KMS-11 (cell line): ENCODE results near the gene GDF9.

Experiments used
- H2AFZ ChIP-seq: fragments of 200-600 bp; sonication (generic); 2 replicates; pipeline ENCODE4 v1.6.1; 2016; ENCODE audit warnings: antibody characterized with exemption, mixed run types, low read depth
- H3K27ac ChIP-seq: fragments of 200-600 bp; sonication (generic); 2 replicates; pipeline ENCODE4 v1.6.1; 2016; ENCODE audit warnings: mild to moderate bottlenecking, mixed run types
- H3K27me3 ChIP-seq: fragments of 200-600 bp; sonication (generic); 2 replicates; pipeline ENCODE4 v1.6.1; 2017; ENCODE audit warnings: mild to moderate bottlenecking, low read depth, mixed run types, moderate library complexity; ENCODE audit not compliant: insufficient read depth
- H3K36me3 ChIP-seq: fragments of 200-600 bp; sonication (generic); 2 replicates; pipeline ENCODE4 v1.6.1; 2017; ENCODE audit warnings: mild to moderate bottlenecking, mixed run types; ENCODE audit not compliant: insufficient read depth
- H3K4me1 ChIP-seq: fragments of 200-600 bp; sonication (generic); 2 replicates; pipeline ENCODE4 v1.6.1; 2016; ENCODE audit warnings: mild to moderate bottlenecking, low read depth, mixed run types; ENCODE audit not compliant: poor library complexity, severe bottlenecking
- H3K4me2 ChIP-seq: fragments of 200-600 bp; sonication (generic); 2 replicates; pipeline ENCODE4 v1.7.0; 2016; ENCODE audit warnings: mild to moderate bottlenecking, mixed run types
- H3K4me3 ChIP-seq: fragments of 200-600 bp; sonication (generic); IDR thresholded peaks from 2 replicates; pipeline ENCODE4 v1.6.1; 2017; ENCODE audit warnings: low read depth, low read length, mixed read lengths; ENCODE audit not compliant: insufficient read depth
- H3K79me2 ChIP-seq: fragments of 200-600 bp; sonication (generic); 2 replicates; pipeline ENCODE4 v1.6.1; 2016; ENCODE audit warnings: low read depth, mixed run types; ENCODE audit not compliant: insufficient read depth
- H3K9ac ChIP-seq: fragments of 200-600 bp; sonication (generic); 2 replicates; pipeline ENCODE4 v1.6.1; 2016; ENCODE audit warnings: mild to moderate bottlenecking, mixed run types
- H4K20me1 ChIP-seq: fragments of 200-600 bp; sonication (generic); 2 replicates; pipeline ENCODE4 v1.6.1; 2016; ENCODE audit warnings: mild to moderate bottlenecking, mixed run types; ENCODE audit not compliant: insufficient read depth
- TF ChIP-seq, protein P1 (sequence below): fragments of 200-600 bp; sonication (generic); conservative IDR thresholded peaks from 2 replicates; pipeline ENCODE4 v1.6.1; 2017; ENCODE audit warnings: low read depth, mild to moderate bottlenecking, antibody characterized with exemption, low read length, moderate library complexity, mixed read lengths

The GDF9 gene

GRCh38 chr5:132821791-132822190, 44.5 kb downstream of the GDF9 start:
- Histone ChIP-seq H3K9ac (no peak overlapping the region), H3K27me3 (no peaks in the 10 kb centered on the region), H3K36me3 (no peaks in the 10 kb centered on the region), H2AFZ (no peak overlapping the region), H3K27ac (no peak overlapping the region), H4K20me1 (no peaks in the 10 kb centered on the region), H3K79me2 (no peaks in the 10 kb centered on the region), H3K4me3 (no peak overlapping the region), H3K4me1 (peaks cover 3% of the 10 kb centered on the region), H3K4me2 (no peak overlapping the region)
- TF ChIP-seq, protein P1, sequence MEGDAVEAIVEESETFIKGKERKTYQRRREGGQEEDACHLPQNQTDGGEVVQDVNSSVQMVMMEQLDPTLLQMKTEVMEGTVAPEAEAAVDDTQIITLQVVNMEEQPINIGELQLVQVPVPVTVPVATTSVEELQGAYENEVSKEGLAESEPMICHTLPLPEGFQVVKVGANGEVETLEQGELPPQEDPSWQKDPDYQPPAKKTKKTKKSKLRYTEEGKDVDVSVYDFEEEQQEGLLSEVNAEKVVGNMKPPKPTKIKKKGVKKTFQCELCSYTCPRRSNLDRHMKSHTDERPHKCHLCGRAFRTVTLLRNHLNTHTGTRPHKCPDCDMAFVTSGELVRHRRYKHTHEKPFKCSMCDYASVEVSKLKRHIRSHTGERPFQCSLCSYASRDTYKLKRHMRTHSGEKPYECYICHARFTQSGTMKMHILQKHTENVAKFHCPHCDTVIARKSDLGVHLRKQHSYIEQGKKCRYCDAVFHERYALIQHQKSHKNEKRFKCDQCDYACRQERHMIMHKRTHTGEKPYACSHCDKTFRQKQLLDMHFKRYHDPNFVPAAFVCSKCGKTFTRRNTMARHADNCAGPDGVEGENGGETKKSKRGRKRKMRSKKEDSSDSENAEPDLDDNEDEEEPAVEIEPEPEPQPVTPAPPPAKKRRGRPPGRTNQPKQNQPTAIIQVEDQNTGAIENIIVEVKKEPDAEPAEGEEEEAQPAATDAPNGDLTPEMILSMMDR, result no peak

DNA sequence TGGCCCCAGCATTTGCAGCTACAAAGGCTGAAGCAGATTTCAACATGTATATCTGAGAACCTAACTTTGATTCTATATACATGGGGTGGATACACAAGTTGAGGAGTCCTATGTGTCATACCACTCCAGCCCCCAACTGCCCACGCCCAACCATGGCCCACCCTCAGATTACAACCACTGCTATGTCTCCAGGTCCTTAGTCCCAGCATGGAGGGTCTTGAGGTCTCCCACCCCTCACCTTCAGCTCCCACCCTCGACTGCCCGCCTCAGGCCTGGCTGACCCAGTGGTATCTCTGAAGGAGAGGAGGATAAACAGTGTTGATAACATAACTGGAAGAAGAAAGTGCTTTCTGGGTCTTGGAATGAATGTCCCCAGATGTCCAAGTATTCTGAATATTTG, 44.9 kb downstream of the GDF9 start:
- H3K27me3 ChIP-seq, result no peaks in the 10 kb centered on the region
- H3K9ac ChIP-seq, result no peak overlapping the region
- no peaks in the 10 kb centered on the region for H3K36me3 ChIP-seq
- peaks cover 3% of the 10 kb centered on the region for H3K4me1 ChIP-seq
- no peak overlapping the region for H3K4me3 ChIP-seq
- no peak overlapping the region for H3K4me2 ChIP-seq
- H2AFZ ChIP-seq, result no peak overlapping the region
- H3K27ac ChIP-seq, result no peak overlapping the region
- TF ChIP-seq, protein P1, result no peak
- no peaks in the 10 kb centered on the region for H3K79me2 ChIP-seq
- H4K20me1 ChIP-seq, result no peaks in the 10 kb centered on the region

DNA sequence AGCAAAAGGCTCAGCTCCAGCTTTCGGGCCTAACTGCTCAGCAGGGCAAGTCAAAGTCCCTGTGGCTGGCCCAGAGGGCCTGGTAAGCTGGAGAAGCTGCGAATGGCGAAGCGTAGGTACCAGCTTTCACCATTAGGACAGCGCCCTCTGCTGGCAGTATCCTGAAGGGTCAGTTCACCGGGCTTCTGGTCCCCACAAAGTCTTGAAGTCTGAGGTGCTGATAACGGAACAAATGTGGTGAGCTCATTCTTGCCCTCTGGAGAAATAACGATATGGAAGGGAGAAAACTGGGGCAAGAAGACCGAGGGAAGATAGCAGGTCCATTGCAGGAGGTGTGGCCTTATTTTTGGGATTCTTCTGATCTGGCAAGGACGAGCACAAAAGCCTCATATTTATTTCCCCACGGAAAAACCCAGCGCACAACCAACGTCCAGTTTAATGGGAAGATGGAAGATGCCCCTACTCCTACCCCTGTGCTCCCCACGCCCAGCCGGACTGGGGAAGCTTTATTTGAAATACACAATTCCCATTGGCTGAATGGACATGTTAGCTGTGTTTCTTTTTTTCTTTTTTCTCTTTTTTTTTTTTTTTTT, 46.0 kb downstream of the GDF9 start:
- TF ChIP-seq, protein P1, result peak; percentile 96
- H3K27ac ChIP-seq, result no peak overlapping the region
- H3K27me3 ChIP-seq, result no peaks in the 10 kb centered on the region

GRCh38 chr5:132819468-132819867, 46.8 kb downstream of the GDF9 start:
- TF ChIP-seq, protein P1, result no peak
- no peak overlapping the region for H3K9ac ChIP-seq
- H3K79me2 ChIP-seq, result no peaks in the 10 kb centered on the region
- H3K27me3 ChIP-seq, result no peaks in the 10 kb centered on the region
- H2AFZ ChIP-seq, result no peak overlapping the region
- H3K27ac ChIP-seq, result no peak overlapping the region
- H3K4me2 ChIP-seq, result no peak overlapping the region
- H4K20me1 ChIP-seq, result no peaks in the 10 kb centered on the region
- no peak overlapping the region for H3K4me3 ChIP-seq
- peaks cover 13% of the 10 kb centered on the region for H3K4me1 ChIP-seq
- no peaks in the 10 kb centered on the region for H3K36me3 ChIP-seq

More for the DNA sequence above, 46.0 kb downstream of the GDF9 start:
- no peak overlapping the region for H3K4me3 ChIP-seq
- H4K20me1 ChIP-seq, result no peaks in the 10 kb centered on the region
- no peaks in the 10 kb centered on the region for H3K79me2 ChIP-seq
- no peak overlapping the region for H3K4me2 ChIP-seq
- H2AFZ ChIP-seq, result peak overlapping the region; percentile 45; the same call in 1 of the 2 replicates
- no peaks in the 10 kb centered on the region for H3K36me3 ChIP-seq
- no peak overlapping the region for H3K9ac ChIP-seq
- H3K4me1 ChIP-seq, result peaks cover 12% of the 10 kb centered on the region
